ENCODE measurements around the gene FAR2. TPM values are rescaled to one million over a fixed set of nuclear protein-coding genes. Genes with fewer than 3 reads are reported as not detected.

FAR2 gene
- total RNA-seq, 1 donor from 2014 or later = 13.6 TPM

- no peaks in the 10 kb centered on the region for H3K27me3 Mint-ChIP-seq (ENCODE audit: low read depth)
- no peak for TF ChIP-seq CTCF (conservative IDR thresholded peaks at IDR 0.05)
- H3K36me3 Mint-ChIP-seq (ENCODE audit: low read depth) = peaks cover 44% of the 10 kb centered on the region
- peaks cover 7% of the 10 kb centered on the region for H3K4me1 Mint-ChIP-seq
- H3K27ac Mint-ChIP-seq (ENCODE audit: unreplicated experiment) = no peak overlapping the region
- no peak overlapping the region for H3K4me3 Mint-ChIP-seq
- peaks cover 7% of the 10 kb centered on the region for H3K9me3 Mint-ChIP-seq
- no peak for DNase-seq (ENCODE audit: low read depth, low spot score)
Measured at GRCh38 chr12:29322157-29322556, 173.1 kb downstream of the FAR2 start.

- no peak for DNase-seq (ENCODE audit: low read depth, low spot score)
- peaks cover 14% of the 10 kb centered on the region for H3K36me3 Mint-ChIP-seq (ENCODE audit: low read depth)
- no peak for TF ChIP-seq CTCF (conservative IDR thresholded peaks at IDR 0.05)
- no peak overlapping the region for H3K4me3 Mint-ChIP-seq
- no peak overlapping the region for H3K27ac Mint-ChIP-seq (ENCODE audit: unreplicated experiment)
- peaks cover 5% of the 10 kb centered on the region for H3K9me3 Mint-ChIP-seq
- no peaks in the 10 kb centered on the region for H3K4me1 Mint-ChIP-seq
- H3K27me3 Mint-ChIP-seq (ENCODE audit: low read depth) = no peaks in the 10 kb centered on the region
Measured at GRCh38 chr12:29329411-29329810, 180.3 kb downstream of the FAR2 start.

GRCh38 chr12:29333178-29333577, 184.1 kb downstream of the FAR2 start:
- H3K36me3 Mint-ChIP-seq (ENCODE audit: low read depth) = peaks cover 7% of the 10 kb centered on the region
- H3K4me1 Mint-ChIP-seq = no peaks in the 10 kb centered on the region

GRCh38 chr12:29334937-29335336, 185.9 kb downstream of the FAR2 start:
- H3K36me3 Mint-ChIP-seq (ENCODE audit: low read depth) = peaks cover 7% of the 10 kb centered on the region
- H3K27me3 Mint-ChIP-seq (ENCODE audit: low read depth) = no peaks in the 10 kb centered on the region

More at GRCh38 chr12:29333178-29333577, 184.1 kb downstream of the FAR2 start:
- no peaks in the 10 kb centered on the region for H3K9me3 Mint-ChIP-seq
- H3K27ac Mint-ChIP-seq (ENCODE audit: unreplicated experiment) = no peak overlapping the region
- no peak for DNase-seq (ENCODE audit: low read depth, low spot score)
- no peaks in the 10 kb centered on the region for H3K27me3 Mint-ChIP-seq (ENCODE audit: low read depth)
- no peak for TF ChIP-seq CTCF (conservative IDR thresholded peaks at IDR 0.05)
- H3K4me3 Mint-ChIP-seq = no peak overlapping the region

GRCh38 chr12:29337325-29337724, 188.2 kb downstream of the FAR2 start:
- Mint-ChIP-seq H3K4me3 (no peak overlapping the region), H3K27ac (ENCODE audit: unreplicated experiment) (no peak overlapping the region), H3K27me3 (ENCODE audit: low read depth) (no peaks in the 10 kb centered on the region), H3K9me3 (no peaks in the 10 kb centered on the region), H3K36me3 (ENCODE audit: low read depth) (peaks cover 11% of the 10 kb centered on the region), H3K4me1 (no peaks in the 10 kb centered on the region)
- TF ChIP-seq CTCF (conservative IDR thresholded peaks at IDR 0.05) = no peak
- DNase-seq (ENCODE audit: low read depth, low spot score) = no peak

More at GRCh38 chr12:29334937-29335336, 185.9 kb downstream of the FAR2 start:
- Mint-ChIP-seq H3K9me3 (no peaks in the 10 kb centered on the region), H3K4me1 (no peaks in the 10 kb centered on the region), H3K4me3 (no peak overlapping the region), H3K27ac (ENCODE audit: unreplicated experiment) (no peak overlapping the region)
- no peak for TF ChIP-seq CTCF (conservative IDR thresholded peaks at IDR 0.05)
- no peak for DNase-seq (ENCODE audit: low read depth, low spot score)
